HFFc6 (cell line): ENCODE measurements around the gene STPG1. TPM values are rescaled to one million over a fixed set of nuclear protein-coding genes. Genes with fewer than 3 reads are reported as not detected.

ENCODE experiments used
- DNase-seq: peaks from one replicate; pipeline ENCODE4 v3.0.0-alpha.2; 2018
- H3K27ac Mint-ChIP-seq: 2 replicates; pipeline ENCODE4 v1.8.0; 2020; ENCODE audit warnings: mild to moderate bottlenecking, mixed read lengths
- H3K27me3 Mint-ChIP-seq: 2 replicates; pipeline ENCODE4 v1.8.0; 2021; ENCODE audit warnings: mild to moderate bottlenecking, moderate library complexity, mixed read lengths; ENCODE audit not compliant: insufficient read depth
- H3K36me3 Mint-ChIP-seq: 2 replicates; pipeline ENCODE4 v1.8.0; 2021; ENCODE audit warnings: low read depth, mixed read lengths
- H3K4me1 Mint-ChIP-seq: 2 replicates; pipeline ENCODE4 v1.8.0; 2020; ENCODE audit warnings: low read depth, mixed read lengths
- H3K4me3 Mint-ChIP-seq: 2 replicates; pipeline ENCODE4 v1.8.0; 2020; ENCODE audit warnings: mild to moderate bottlenecking, moderate library complexity, mixed read lengths
- H3K9me3 Mint-ChIP-seq: 2 replicates; pipeline ENCODE4 v1.8.0; 2020; ENCODE audit warnings: mild to moderate bottlenecking, mixed read lengths
- CTCF ChIP-seq: fragments of 200-600 bp; sonication (generic); IDR thresholded peaks from 2 replicates; pipeline ENCODE4 v1.5.0; 2021; ENCODE audit warnings: antibody characterized with exemption, mild to moderate bottlenecking
- total RNA-seq, 6 experiments: library from RNA; stranded (reverse); fragmentation: NEBNext Ultra II Directional; extraction: Animal tissue kit (Norgen Biotek cat#: 25700); gene quantifications; 2 replicates in 1 of 6; 3 replicates in 5 of 6; pipeline ENCODE4 v1.2.3, GENCODE V29; 2021

The STPG1 gene
- total RNA-seq, 6 experiments from 2014 or later, result 8.8 to 13.0 (median 11.0) TPM

GRCh38 chr1:24331961-24332673 lies 81.5 kb downstream of the STPG1 start:
- no peak overlapping the region for H3K4me3 Mint-ChIP-seq
- no peak overlapping the region for H3K27ac Mint-ChIP-seq
- H3K27me3 Mint-ChIP-seq, result peaks cover 19% of the 10 kb centered on the region

GRCh38 chr1:24329797-24330543 lies 83.6 kb downstream of the STPG1 start:
- Mint-ChIP-seq H3K4me3 (no peak overlapping the region), H3K27ac (peak overlapping the region; percentile 54), H3K4me1 (peaks cover 34% of the 10 kb centered on the region), H3K9me3 (no peaks in the 10 kb centered on the region), H3K36me3 (0 out of 2 replicates have a peak, but pooled peaks cover 4% of the 10 kb centered on the region), H3K27me3 (peaks cover 25% of the 10 kb centered on the region)
- TF ChIP-seq CTCF, result no peak
- DNase-seq, result peak; percentile 59

More at GRCh38 chr1:24331961-24332673, 81.5 kb downstream of the STPG1 start:
- TF ChIP-seq CTCF, result no peak
- no peak for DNase-seq
- Mint-ChIP-seq H3K4me1 (peaks cover 34% of the 10 kb centered on the region), H3K36me3 (0 out of 2 replicates have a peak, but pooled peaks cover 4% of the 10 kb centered on the region), H3K9me3 (no peaks in the 10 kb centered on the region)

- no peak for TF ChIP-seq CTCF
- Mint-ChIP-seq H3K27me3 (peaks cover 25% of the 10 kb centered on the region), H3K9me3 (no peaks in the 10 kb centered on the region), H3K36me3 (0 out of 2 replicates have a peak, but pooled peaks cover 4% of the 10 kb centered on the region), H3K27ac (no peak overlapping the region), H3K4me1 (peaks cover 34% of the 10 kb centered on the region), H3K4me3 (no peak overlapping the region)
- DNase-seq, result no peak
Observed at GRCh38 chr1:24329331-24329730, 84.3 kb downstream of the STPG1 start.

GRCh38 chr1:24327891-24328290 lies 85.7 kb downstream of the STPG1 start:
- Mint-ChIP-seq H3K27me3 (peaks cover 24% of the 10 kb centered on the region), H3K4me3 (no peak overlapping the region), H3K27ac (no peak overlapping the region), H3K9me3 (no peaks in the 10 kb centered on the region), H3K4me1 (peaks cover 37% of the 10 kb centered on the region), H3K36me3 (0 out of 2 replicates have a peak, but pooled peaks cover 4% of the 10 kb centered on the region)
- DNase-seq, result no peak
- TF ChIP-seq CTCF, result no peak

- H3K36me3 Mint-ChIP-seq, result 0 out of 2 replicates have a peak, but pooled peaks cover 4% of the 10 kb centered on the region
- H3K4me3 Mint-ChIP-seq, result no peak overlapping the region
- peaks cover 42% of the 10 kb centered on the region for H3K4me1 Mint-ChIP-seq
- no peak for TF ChIP-seq CTCF
- no peak overlapping the region for H3K27ac Mint-ChIP-seq
- H3K9me3 Mint-ChIP-seq, result no peaks in the 10 kb centered on the region
- DNase-seq, result no peak
- peaks cover 24% of the 10 kb centered on the region for H3K27me3 Mint-ChIP-seq
Observed at GRCh38 chr1:24327486-24327885, 86.1 kb downstream of the STPG1 start.
